ENCODE results near the gene FCN1.

FCN1 gene

DNA sequence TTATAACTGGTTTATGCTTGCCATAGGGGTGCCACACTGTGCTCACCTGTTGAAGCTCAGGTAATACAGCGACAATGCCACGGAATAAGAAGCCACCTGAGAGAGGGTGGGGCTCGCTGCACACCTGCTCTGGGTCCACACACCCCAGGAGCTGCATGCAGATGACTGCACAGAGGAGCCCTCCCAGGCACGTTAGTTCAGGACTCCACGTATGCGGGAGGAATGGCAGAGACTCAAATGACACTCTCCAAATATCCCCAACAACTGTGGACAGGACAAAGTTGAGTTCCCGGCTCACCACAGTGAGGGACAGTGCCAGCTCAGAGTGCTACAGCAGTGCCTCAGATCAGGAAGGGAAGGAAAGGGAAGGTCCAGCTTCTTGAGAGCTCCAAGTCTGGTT lies 5.8 kb upstream of the FCN1 start:
- Histone ChIP-seq H3K79me1 (ENCODE audit: low read depth, low read length) (no peaks in the 10 kb centered on the region), H2AFZ (ENCODE audit: low read length) (no peak overlapping the region), H2BK12ac (ENCODE audit: low read length) (no peak overlapping the region), H3K27me3 (ENCODE audit: control insufficient read depth in 3 of 3, insufficient read depth in 3 of 3, low read depth in 1 of 3, low read length in 3 of 3) (no peaks in the 10 kb centered on the region), H3K9me3 (replicated peaks in 1 of 2; ENCODE audit: control insufficient read depth in 2 of 2, insufficient read depth in 1 of 2, low read depth in 1 of 2, low read length in 2 of 2) (peaks cover 0 to 5% of the 10 kb centered on the region in 2 donors), H3K4me1 (ENCODE audit: control insufficient read depth in 2 of 2, insufficient read depth in 1 of 2, low read depth in 1 of 2, low read length in 2 of 2) (no peaks in the 10 kb centered on the region), H2BK120ac (ENCODE audit: low read depth, low read length) (no peak overlapping the region), H2AK5ac (ENCODE audit: low read depth, low read length) (no peak overlapping the region), H3K23ac (ENCODE audit: low read depth, low read length, poor library complexity) (no peak overlapping the region), H2BK15ac (ENCODE audit: low read length) (no peak overlapping the region), H2BK5ac (ENCODE audit: low read length) (no peak overlapping the region), H3K4ac (ENCODE audit: low read length) (no peak overlapping the region), H4K91ac (ENCODE audit: low read depth, low read length, poor library complexity) (no peak overlapping the region), H3K9ac (ENCODE audit: low read depth, low read length, poor library complexity) (no peak overlapping the region), H3K36me3 (replicated peaks in 1 of 2; ENCODE audit: control insufficient read depth in 2 of 2, insufficient read depth in 2 of 2, low read length in 2 of 2) (no peaks in the 10 kb centered on the region), H3K18ac (ENCODE audit: low read length) (no peak overlapping the region), H3K4me2 (ENCODE audit: insufficient read depth, low read length, poor library complexity, severe bottlenecking) (no peak overlapping the region), H3K14ac (ENCODE audit: low read length) (no peak overlapping the region), H3K27ac (replicated peaks; ENCODE audit: low read length) (no peak overlapping the region), H4K8ac (ENCODE audit: low read depth, low read length) (no peak overlapping the region), H3K4me3 (ENCODE audit: low read length in 2 of 2) (no peak overlapping the region)
- WGBS, 2 donors (ENCODE audit: extremely low coverage in 2 of 2, insufficient read length in 2 of 2, insufficient replicate concordance in 1 of 2) = no CpG with 5 or more reads among the region's 7 CpGs
- no peak for DNase-seq (ENCODE audit: low spot score)

DNA sequence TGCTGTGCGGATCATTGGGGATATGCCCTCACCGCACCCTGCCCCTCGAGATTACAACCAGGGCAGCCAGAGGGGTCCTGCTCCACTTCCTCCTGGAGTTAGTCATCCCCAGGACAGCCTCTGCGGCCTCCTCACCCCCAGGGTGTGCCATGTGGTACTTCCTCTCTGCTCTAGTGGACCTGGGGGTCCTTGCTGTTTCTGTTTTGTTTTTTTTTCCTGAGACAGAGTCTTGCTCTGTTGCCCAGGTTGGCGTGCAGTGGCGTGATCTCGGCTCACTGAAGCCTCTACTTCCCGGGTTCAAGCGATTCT lies 5.2 kb upstream of the FCN1 start:
- Histone ChIP-seq H2AK5ac (ENCODE audit: low read depth, low read length) (peak overlapping the region; percentile 25), H3K4me1 (ENCODE audit: control insufficient read depth in 2 of 2, insufficient read depth in 1 of 2, low read depth in 1 of 2, low read length in 2 of 2) (no peaks in the 10 kb centered on the region), H2BK120ac (ENCODE audit: low read depth, low read length) (no peak overlapping the region), H2BK5ac (ENCODE audit: low read length) (no peak overlapping the region), H2AFZ (ENCODE audit: low read length) (no peak overlapping the region), H3K18ac (ENCODE audit: low read length) (no peak overlapping the region), H2BK15ac (ENCODE audit: low read length) (no peak overlapping the region), H3K4me2 (ENCODE audit: insufficient read depth, low read length, poor library complexity, severe bottlenecking) (no peak overlapping the region), H3K14ac (ENCODE audit: low read length) (no peak overlapping the region), H3K36me3 (replicated peaks in 1 of 2; ENCODE audit: control insufficient read depth in 2 of 2, insufficient read depth in 2 of 2, low read length in 2 of 2) (no peaks in the 10 kb centered on the region), H3K27ac (replicated peaks; ENCODE audit: low read length) (no peak overlapping the region), H2BK12ac (ENCODE audit: low read length) (no peak overlapping the region), H3K9ac (ENCODE audit: low read depth, low read length, poor library complexity) (no peak overlapping the region), H3K79me1 (ENCODE audit: low read depth, low read length) (no peaks in the 10 kb centered on the region), H3K9me3 (replicated peaks in 1 of 2; ENCODE audit: control insufficient read depth in 2 of 2, insufficient read depth in 1 of 2, low read depth in 1 of 2, low read length in 2 of 2) (peaks cover 0 to 5% of the 10 kb centered on the region in 2 donors), H3K27me3 (ENCODE audit: control insufficient read depth in 3 of 3, insufficient read depth in 3 of 3, low read depth in 1 of 3, low read length in 3 of 3) (no peaks in the 10 kb centered on the region), H3K4me3 (ENCODE audit: low read length in 2 of 2) (no peak overlapping the region), H3K23ac (ENCODE audit: low read depth, low read length, poor library complexity) (no peak overlapping the region), H4K8ac (ENCODE audit: low read depth, low read length) (no peak overlapping the region), H3K4ac (ENCODE audit: low read length) (no peak overlapping the region), H4K91ac (ENCODE audit: low read depth, low read length, poor library complexity) (no peak overlapping the region)
- DNase-seq (ENCODE audit: low spot score) = no peak
- WGBS, 2 donors (ENCODE audit: extremely low coverage in 2 of 2, insufficient read length in 2 of 2, insufficient replicate concordance in 1 of 2) = no CpG with 5 or more reads among the region's 9 CpGs

DNA sequence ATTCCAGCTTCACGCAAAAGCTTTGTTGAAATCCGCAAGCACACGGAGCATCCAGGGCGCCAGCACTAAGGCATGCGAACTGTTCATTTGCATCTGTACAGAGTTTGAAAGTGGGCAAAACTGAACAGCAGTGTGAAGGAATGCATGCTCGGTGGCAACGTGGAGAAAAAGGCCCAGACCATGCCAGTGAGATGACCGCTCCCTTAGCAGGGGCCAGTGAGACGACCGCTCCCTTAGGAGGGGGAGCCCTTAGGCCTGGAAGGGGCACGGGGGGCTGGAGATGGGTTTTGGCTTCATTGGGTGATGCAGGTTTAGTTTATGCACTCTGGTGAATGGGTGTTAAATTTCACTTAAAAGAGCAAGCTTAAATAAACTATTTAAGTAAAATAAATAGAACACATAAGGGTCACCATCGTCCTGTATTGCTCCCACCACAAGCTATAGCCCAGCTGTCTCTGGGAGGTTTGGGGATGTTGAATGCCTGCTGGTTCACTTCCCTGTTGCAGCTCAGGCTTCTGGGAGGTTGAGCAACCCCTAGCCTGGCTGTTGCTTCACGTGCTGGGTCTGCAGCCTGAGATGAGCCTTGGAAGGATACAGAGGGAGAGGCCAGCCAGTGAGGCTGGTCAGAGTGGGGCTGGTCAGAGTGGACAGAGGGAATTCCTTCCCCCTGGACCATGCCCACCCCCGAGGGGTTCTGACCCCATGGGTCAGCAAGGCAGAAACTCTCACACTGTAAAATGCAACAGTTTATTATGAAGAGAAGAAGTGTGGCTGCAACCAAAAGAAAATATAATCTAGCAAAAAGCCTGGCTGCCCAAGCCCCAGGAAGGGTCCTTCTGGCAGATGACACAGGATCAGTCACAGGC lies 4.6 kb upstream of the FCN1 start:
- no peak overlapping the region for H2BK12ac ChIP-seq (ENCODE audit: low read length)
- peak overlapping the region; percentile 72 for H2BK15ac ChIP-seq (ENCODE audit: low read length)
- H3K4ac ChIP-seq (ENCODE audit: low read length) = no peak overlapping the region
- peak overlapping the region; percentile 72 for H2BK5ac ChIP-seq (ENCODE audit: low read length)
- no peak overlapping the region for H3K9ac ChIP-seq (ENCODE audit: low read depth, low read length, poor library complexity)
- no peak overlapping the region for H2AFZ ChIP-seq (ENCODE audit: low read length)
- peak overlapping the region in 1 of 2 donors; percentile 14 for H3K4me3 ChIP-seq (ENCODE audit: low read length in 2 of 2)
- H3K4me1 ChIP-seq (ENCODE audit: control insufficient read depth in 2 of 2, insufficient read depth in 1 of 2, low read depth in 1 of 2, low read length in 2 of 2) = no peaks in the 10 kb centered on the region
- no peak overlapping the region for H4K91ac ChIP-seq (ENCODE audit: low read depth, low read length, poor library complexity)
- H3K27ac ChIP-seq (replicated peaks; ENCODE audit: low read length) = no peak overlapping the region
- peak overlapping the region; percentile 44 for H3K18ac ChIP-seq (ENCODE audit: low read length)
- WGBS, 2 donors (ENCODE audit: extremely low coverage in 2 of 2, insufficient read length in 2 of 2, insufficient replicate concordance in 1 of 2) = no CpG with 5 or more reads among the region's 14 CpGs
- no peak overlapping the region for H3K4me2 ChIP-seq (ENCODE audit: insufficient read depth, low read length, poor library complexity, severe bottlenecking)
- H3K36me3 ChIP-seq (replicated peaks in 1 of 2; ENCODE audit: control insufficient read depth in 2 of 2, insufficient read depth in 2 of 2, low read length in 2 of 2) = no peaks in the 10 kb centered on the region
- H3K79me1 ChIP-seq (ENCODE audit: low read depth, low read length) = no peaks in the 10 kb centered on the region
- DNase-seq (ENCODE audit: low spot score) = no peak
- peak overlapping the region; percentile 78 for H3K14ac ChIP-seq (ENCODE audit: low read length)
- H4K8ac ChIP-seq (ENCODE audit: low read depth, low read length) = no peak overlapping the region
- H2BK120ac ChIP-seq (ENCODE audit: low read depth, low read length) = peak overlapping the region; percentile 44
- H3K23ac ChIP-seq (ENCODE audit: low read depth, low read length, poor library complexity) = no peak overlapping the region
- peak overlapping the region; percentile 25 for H2AK5ac ChIP-seq (ENCODE audit: low read depth, low read length)
- H3K27me3 ChIP-seq (ENCODE audit: control insufficient read depth in 3 of 3, insufficient read depth in 3 of 3, low read depth in 1 of 3, low read length in 3 of 3) = no peaks in the 10 kb centered on the region
- H3K9me3 ChIP-seq (replicated peaks in 1 of 2; ENCODE audit: control insufficient read depth in 2 of 2, insufficient read depth in 1 of 2, low read depth in 1 of 2, low read length in 2 of 2) = peaks cover 0 to 5% of the 10 kb centered on the region in 2 donors

- no peak overlapping the region for H3K4ac ChIP-seq (ENCODE audit: low read length)
- H3K23ac ChIP-seq (ENCODE audit: low read depth, low read length, poor library complexity) = no peak overlapping the region
- DNase-seq (ENCODE audit: low spot score) = no peak
- no peaks in the 10 kb centered on the region for H3K4me1 ChIP-seq (ENCODE audit: control insufficient read depth in 2 of 2, insufficient read depth in 1 of 2, low read depth in 1 of 2, low read length in 2 of 2)
- H3K36me3 ChIP-seq (replicated peaks in 1 of 2; ENCODE audit: control insufficient read depth in 2 of 2, insufficient read depth in 2 of 2, low read length in 2 of 2) = no peaks in the 10 kb centered on the region
- H4K91ac ChIP-seq (ENCODE audit: low read depth, low read length, poor library complexity) = no peak overlapping the region
- no peak overlapping the region for H2AFZ ChIP-seq (ENCODE audit: low read length)
- no peak overlapping the region for H2BK15ac ChIP-seq (ENCODE audit: low read length)
- no peak overlapping the region for H2BK120ac ChIP-seq (ENCODE audit: low read depth, low read length)
- H2BK5ac ChIP-seq (ENCODE audit: low read length) = no peak overlapping the region
- WGBS, 2 donors (ENCODE audit: extremely low coverage in 2 of 2, insufficient read length in 2 of 2, insufficient replicate concordance in 1 of 2) = no CpG with 5 or more reads among the region's 3 CpGs
- no peak overlapping the region for H4K8ac ChIP-seq (ENCODE audit: low read depth, low read length)
- no peak overlapping the region for H3K27ac ChIP-seq (replicated peaks; ENCODE audit: low read length)
- no peak overlapping the region for H3K18ac ChIP-seq (ENCODE audit: low read length)
- H3K9ac ChIP-seq (ENCODE audit: low read depth, low read length, poor library complexity) = no peak overlapping the region
- no peak overlapping the region for H2BK12ac ChIP-seq (ENCODE audit: low read length)
- H2AK5ac ChIP-seq (ENCODE audit: low read depth, low read length) = no peak overlapping the region
- no peaks in the 10 kb centered on the region for H3K27me3 ChIP-seq (ENCODE audit: control insufficient read depth in 3 of 3, insufficient read depth in 3 of 3, low read depth in 1 of 3, low read length in 3 of 3)
- peaks cover 0 to 5% of the 10 kb centered on the region in 2 donors for H3K9me3 ChIP-seq (replicated peaks in 1 of 2; ENCODE audit: control insufficient read depth in 2 of 2, insufficient read depth in 1 of 2, low read depth in 1 of 2, low read length in 2 of 2)
- no peak overlapping the region for H3K14ac ChIP-seq (ENCODE audit: low read length)
- no peak overlapping the region for H3K4me2 ChIP-seq (ENCODE audit: insufficient read depth, low read length, poor library complexity, severe bottlenecking)
- H3K79me1 ChIP-seq (ENCODE audit: low read depth, low read length) = no peaks in the 10 kb centered on the region
- H3K4me3 ChIP-seq (ENCODE audit: low read length in 2 of 2) = no peak overlapping the region
Observed at GRCh38 chr9:134919303-134919702, 1.6 kb upstream of the FCN1 start.

Measured in neuronal stem cell (in vitro differentiated cells).